Keratinocyte (primary cell): ENCODE measurements around the gene SIGLEC1. TPM values are rescaled to one million over a fixed set of nuclear protein-coding genes. Genes with fewer than 3 reads are reported as not detected.

ENCODE experiments used
- DNase-seq: peaks from one replicate; pipeline ENCODE4 v3.0.0-alpha.2; 2011; ENCODE audit warnings: low read depth, missing footprints, low spot score
- FAIRE-seq: peaks from 2 replicates; lab custom pipeline; 2011; peaks lifted over from hg19 to GRCh38; lab: Jason Lieb, UNC
- H2AFZ ChIP-seq: 2 replicates; pipeline ENCODE4 v1.6.0; 2012; ENCODE audit warnings: low read length, control low read depth, inconsistent platforms; ENCODE audit not compliant: control insufficient read depth
- H3K27ac ChIP-seq: 2 replicates; pipeline ENCODE4 v1.5.1; 2011; ENCODE audit warnings: low read length; ENCODE audit not compliant: control insufficient read depth, insufficient read depth
- H3K27me3 ChIP-seq: 3 replicates; pipeline ENCODE4 v1.6.0; 2011; ENCODE audit warnings: low read length; ENCODE audit not compliant: control insufficient read depth, insufficient read depth; ENCODE audit errors: extremely low read depth
- H3K36me3 ChIP-seq, 2 experiments: 2 replicates in 1 of 2; 3 replicates in 1 of 2; pipeline ENCODE4 v1.5.1; 2011; ENCODE audit warnings: low read length in 2 of 2, mild to moderate bottlenecking in 1 of 2; ENCODE audit not compliant: control insufficient read depth in 2 of 2, insufficient read depth in 2 of 2; ENCODE audit errors: extremely low read depth in 1 of 2
- H3K4me1 ChIP-seq: 3 replicates; pipeline ENCODE4 v1.5.1; 2011; ENCODE audit warnings: low read length; ENCODE audit not compliant: control insufficient read depth, insufficient read depth; ENCODE audit errors: extremely low read depth
- H3K4me2 ChIP-seq: 3 replicates; pipeline ENCODE4 v1.6.0; 2011; ENCODE audit warnings: low read depth, low read length; ENCODE audit not compliant: control insufficient read depth, insufficient read depth; ENCODE audit errors: extremely low read depth
- H3K4me3 ChIP-seq, 3 experiments: fragments of 200-600 bp in 1 of 3; sonication (generic) in 1 of 3; 2 replicates in 2 of 3; 3 replicates in 1 of 3; pipeline ENCODE4 v1.5.1; 2011 to 2016; ENCODE audit warnings: low read length in 3 of 3, mild to moderate bottlenecking in 3 of 3, control low read depth in 2 of 3, inconsistent platforms in 1 of 3, low read depth in 1 of 3, mixed read lengths in 1 of 3, mixed run types in 1 of 3, moderate library complexity in 1 of 3; ENCODE audit not compliant: control insufficient read depth in 2 of 3, insufficient read depth in 2 of 3; ENCODE audit errors: extremely low read depth in 1 of 3
- H3K79me2 ChIP-seq: 2 replicates; pipeline ENCODE4 v1.6.0; 2012; ENCODE audit warnings: low read length; ENCODE audit not compliant: control insufficient read depth, insufficient read depth
- H3K9ac ChIP-seq: 3 replicates; pipeline ENCODE4 v1.6.0; 2011; ENCODE audit warnings: low read length; ENCODE audit not compliant: control insufficient read depth, insufficient read depth; ENCODE audit errors: extremely low read depth
- H3K9me1 ChIP-seq: 3 replicates; pipeline ENCODE4 v1.6.0; 2011; ENCODE audit warnings: low read length; ENCODE audit not compliant: control insufficient read depth, insufficient read depth; ENCODE audit errors: extremely low read depth
- H3K9me3 ChIP-seq: 2 replicates; pipeline ENCODE4 v1.5.1; 2012; ENCODE audit warnings: low read depth, low read length; ENCODE audit not compliant: control insufficient read depth
- H4K20me1 ChIP-seq: 3 replicates; pipeline ENCODE4 v1.6.0; 2011; ENCODE audit warnings: low read length; ENCODE audit not compliant: control insufficient read depth, insufficient read depth; ENCODE audit errors: extremely low read depth
- CTCF ChIP-seq, 3 experiments: IDR thresholded peaks in 1 of 3; conservative IDR thresholded peaks in 1 of 3; optimal IDR thresholded peaks in 1 of 3; 2 replicates in 2 of 3; 3 replicates in 1 of 3; pipeline versions ENCODE3 to v1.5.1; 2011; ENCODE audit warnings: low read length in 3 of 3, mild to moderate bottlenecking in 3 of 3, moderate library complexity in 2 of 3, control low read depth in 1 of 3, inconsistent platforms in 1 of 3; ENCODE audit not compliant: insufficient read depth in 2 of 3; ENCODE audit errors: extremely low read depth in 1 of 3
- EZH2 ChIP-seq: IDR thresholded peaks from one replicate; pipeline ENCODE4 v1.6.1; 2012; ENCODE audit warnings: inconsistent platforms, mild to moderate bottlenecking, low read length, moderate library complexity
- dilution Hi-C: fragments of 300-500 bp; cut with MboI; formaldehyde crosslinking; loops from one replicate; pipeline ENCODE4 v1.7.0; 2020; ENCODE audit warnings: low sequenced_read_pairs; ENCODE audit not compliant: extremely low pct_ligation_motif_present
- polyA plus RNA-seq, 5 experiments: library from polyadenylated mRNA; depleted of rRNA in 3 of 5; stranded (reverse) in 3 of 5; stranded (forward) in 1 of 5; unstranded in 1 of 5; fragments of >200 nt; gene quantifications; 1 replicate in 1 of 5; 2 replicates in 3 of 5; 3 replicates in 1 of 5; pipeline versions ENCODE4 v1.2.1 to v1.2.3, GENCODE V29; 2011 to 2012; ENCODE audit warnings: missing spikeins in 2 of 5, low read depth in 1 of 5, low replicate concordance in 1 of 5

Gene SIGLEC1
- polyA plus RNA-seq, 1 donor (not counting 4 experiments of a cell fraction or from before 2014, with no cell fraction given): not detected

- FAIRE-seq: no peak
- Histone ChIP-seq H3K27me3 (peaks cover 71% of the 10 kb centered on the region), H3K9me3 (no peaks in the 10 kb centered on the region), H2AFZ (no peak overlapping the region), H3K9ac (no peak overlapping the region), H3K4me3 (no peak overlapping the region), H3K9me1 (no peaks in the 10 kb centered on the region), H3K27ac (no peak overlapping the region), H3K79me2 (no peaks in the 10 kb centered on the region), H4K20me1 (no peaks in the 10 kb centered on the region), H3K4me1 (no peaks in the 10 kb centered on the region), H3K36me3 (no peaks in the 10 kb centered on the region), H3K4me2 (no peak overlapping the region)
- DNase-seq: no peak
- dilution Hi-C loops: no loop called here
- TF ChIP-seq EZH2: no peak
- TF ChIP-seq CTCF (optimal IDR thresholded peaks at IDR 0.05 in 1 of 3, IDR thresholded peaks at IDR 0.05 in 1 of 3, conservative IDR thresholded peaks at IDR 0.05 in 1 of 3; ENCODE audit: extremely low read depth in 1 of 3, insufficient read depth in 2 of 3, low read length in 3 of 3): no peak
Observed at GRCh38 chr20:3670945-3671344, 41.5 kb downstream of the SIGLEC1 start.

- Histone ChIP-seq H3K4me2 (no peak overlapping the region), H3K36me3 (no peaks in the 10 kb centered on the region), H3K9ac (no peak overlapping the region), H3K27ac (no peak overlapping the region), H3K9me1 (no peaks in the 10 kb centered on the region), H3K4me1 (no peaks in the 10 kb centered on the region), H4K20me1 (no peaks in the 10 kb centered on the region), H3K79me2 (no peaks in the 10 kb centered on the region), H2AFZ (no peak overlapping the region), H3K4me3 (no peak overlapping the region), H3K27me3 (peaks cover 67% of the 10 kb centered on the region), H3K9me3 (no peaks in the 10 kb centered on the region)
- DNase-seq (no peak), FAIRE-seq (no peak)
- dilution Hi-C loops: no loop called here
- TF ChIP-seq CTCF (optimal IDR thresholded peaks at IDR 0.05 in 1 of 3, IDR thresholded peaks at IDR 0.05 in 1 of 3, conservative IDR thresholded peaks at IDR 0.05 in 1 of 3; ENCODE audit: extremely low read depth in 1 of 3, insufficient read depth in 2 of 3, low read length in 3 of 3) (peak in 2 of 3 experiments; percentile 17 to 31), EZH2 (no peak)
Observed at GRCh38 chr20:3670511-3670910, 41.9 kb downstream of the SIGLEC1 start.
